HEK293 (cell line): ENCODE results near the gene RHOT1.
A peak's percentile ranks its signal among the peaks of the same experiment; 100 is the strongest.

Experiments
- GLI2 ChIP-seq: fragments of 450-650 bp; formaldehyde crosslinking; IDR thresholded peaks from 2 replicates; pipeline ENCODE4; 2017; ENCODE audit warnings: missing biosample characterization, missing genetic modification characterization, low read depth, borderline replicate concordance
- GLIS2 ChIP-seq: fragments of 450-650 bp; formaldehyde crosslinking; IDR thresholded peaks from 2 replicates; pipeline ENCODE4 v1.5.1; 2016; ENCODE audit warnings: missing biosample characterization, missing genetic modification characterization
- KLF10 ChIP-seq: fragments of 450-650 bp; IDR thresholded peaks from 2 replicates; pipeline ENCODE4 v1.5.1; 2018; ENCODE audit warnings: missing biosample characterization, mild to moderate bottlenecking, missing genetic modification characterization
- MZF1 ChIP-seq: fragments of 450-650 bp; formaldehyde crosslinking; IDR thresholded peaks from 2 replicates; pipeline ENCODE4 v1.5.1; 2017; ENCODE audit warnings: missing biosample characterization, missing genetic modification characterization, borderline replicate concordance
- SETDB1 ChIP-seq: IDR thresholded peaks from one replicate; pipeline ENCODE4 v1.6.1; 2017; ENCODE audit warnings: mild to moderate bottlenecking, low read length, moderate library complexity, mixed read lengths; ENCODE audit not compliant: insufficient read length
- YY2 ChIP-seq: fragments of 450-650 bp; formaldehyde crosslinking; IDR thresholded peaks from 2 replicates; pipeline ENCODE4 v1.5.1; 2016; ENCODE audit warnings: missing biosample characterization, missing genetic modification characterization
- ZIC2 ChIP-seq: fragments of 450-650 bp; formaldehyde crosslinking; IDR thresholded peaks from 2 replicates; pipeline ENCODE4 v1.5.1; 2016; ENCODE audit warnings: missing biosample characterization, missing genetic modification characterization
- ZNF10 ChIP-seq: fragments of 450-650 bp; formaldehyde crosslinking; IDR thresholded peaks from 2 replicates; pipeline ENCODE4 v1.5.1; 2017; ENCODE audit warnings: missing biosample characterization, missing genetic modification characterization
- ZNF155 ChIP-seq: fragments of 450-650 bp; formaldehyde crosslinking; IDR thresholded peaks from 2 replicates; pipeline ENCODE4 v1.5.1; 2016; ENCODE audit warnings: missing biosample characterization, missing genetic modification characterization
- ZNF214 ChIP-seq: fragments of 450-650 bp; formaldehyde crosslinking; IDR thresholded peaks from 2 replicates; pipeline ENCODE4 v1.5.1; 2017; ENCODE audit warnings: missing biosample characterization, mild to moderate bottlenecking, missing genetic modification characterization, borderline replicate concordance
- ZNF266 ChIP-seq: fragments of 450-650 bp; formaldehyde crosslinking; IDR thresholded peaks from 2 replicates; pipeline ENCODE4 v1.5.1; 2016; ENCODE audit warnings: missing biosample characterization, missing genetic modification characterization, low read depth
- ZNF341 ChIP-seq: fragments of 450-650 bp; formaldehyde crosslinking; IDR thresholded peaks from 2 replicates; pipeline ENCODE4; 2016; ENCODE audit warnings: low read depth, missing biosample characterization, missing genetic modification characterization
- ZNF416 ChIP-seq: fragments of 450-650 bp; formaldehyde crosslinking; IDR thresholded peaks from 2 replicates; pipeline ENCODE4 v1.5.1; 2016; ENCODE audit warnings: missing biosample characterization, missing genetic modification characterization
- ZNF544 ChIP-seq: fragments of 450-650 bp; formaldehyde crosslinking; IDR thresholded peaks from 2 replicates; pipeline ENCODE4 v1.5.0; 2017; ENCODE audit warnings: missing biosample characterization, missing genetic modification characterization
- ZNF548 ChIP-seq: fragments of 450-650 bp; formaldehyde crosslinking; IDR thresholded peaks from 2 replicates; pipeline ENCODE4 v1.5.1; 2016; ENCODE audit warnings: missing biosample characterization, missing genetic modification characterization
- ZNF670 ChIP-seq: fragments of 450-650 bp; formaldehyde crosslinking; IDR thresholded peaks from 2 replicates; pipeline ENCODE4 v1.5.1; 2016; ENCODE audit warnings: missing biosample characterization, missing genetic modification characterization, low read depth
- ZNF707 ChIP-seq: fragments of 450-650 bp; formaldehyde crosslinking; IDR thresholded peaks from 2 replicates; pipeline ENCODE4 v1.5.1; 2016; ENCODE audit warnings: missing biosample characterization, missing genetic modification characterization
- ZSCAN23 ChIP-seq: fragments of 450-650 bp; formaldehyde crosslinking; IDR thresholded peaks from 2 replicates; pipeline ENCODE4 v1.5.1; 2016; ENCODE audit warnings: missing biosample characterization, missing genetic modification characterization
- ZXDB ChIP-seq: fragments of 450-650 bp; formaldehyde crosslinking; IDR thresholded peaks from 2 replicates; pipeline ENCODE4 v1.5.1; 2016; ENCODE audit warnings: missing biosample characterization, missing genetic modification characterization
- TF ChIP-seq, protein P1 (sequence below): fragments of 450-650 bp; formaldehyde crosslinking; IDR thresholded peaks from 2 replicates; pipeline ENCODE4 v1.5.1; 2016; ENCODE audit warnings: missing biosample characterization, missing genetic modification characterization
- TF ChIP-seq, protein P2 (sequence below): fragments of 450-650 bp; formaldehyde crosslinking; IDR thresholded peaks from 2 replicates; pipeline ENCODE4 v1.5.1; 2016; ENCODE audit warnings: missing biosample characterization, missing genetic modification characterization, borderline replicate concordance
- TF ChIP-seq, protein P3 (sequence below): fragments of 450-650 bp; formaldehyde crosslinking; IDR thresholded peaks from 2 replicates; pipeline ENCODE4 v1.5.1; 2016; ENCODE audit warnings: missing biosample characterization, missing genetic modification characterization
- TF ChIP-seq, protein P4 (sequence below): fragments of 450-650 bp; formaldehyde crosslinking; IDR thresholded peaks from 2 replicates; pipeline ENCODE4 v1.5.1; 2017; ENCODE audit warnings: missing biosample characterization, missing genetic modification characterization
- TF ChIP-seq, protein P5 (sequence below): fragments of 450-650 bp; formaldehyde crosslinking; IDR thresholded peaks from 2 replicates; pipeline ENCODE4 v1.5.1; 2016; ENCODE audit warnings: missing biosample characterization, missing genetic modification characterization
- TF ChIP-seq, protein P6 (sequence below): fragments of 450-650 bp; formaldehyde crosslinking; IDR thresholded peaks from 2 replicates; pipeline ENCODE4; 2016; ENCODE audit warnings: missing biosample characterization, missing genetic modification characterization

The RHOT1 gene

DNA sequence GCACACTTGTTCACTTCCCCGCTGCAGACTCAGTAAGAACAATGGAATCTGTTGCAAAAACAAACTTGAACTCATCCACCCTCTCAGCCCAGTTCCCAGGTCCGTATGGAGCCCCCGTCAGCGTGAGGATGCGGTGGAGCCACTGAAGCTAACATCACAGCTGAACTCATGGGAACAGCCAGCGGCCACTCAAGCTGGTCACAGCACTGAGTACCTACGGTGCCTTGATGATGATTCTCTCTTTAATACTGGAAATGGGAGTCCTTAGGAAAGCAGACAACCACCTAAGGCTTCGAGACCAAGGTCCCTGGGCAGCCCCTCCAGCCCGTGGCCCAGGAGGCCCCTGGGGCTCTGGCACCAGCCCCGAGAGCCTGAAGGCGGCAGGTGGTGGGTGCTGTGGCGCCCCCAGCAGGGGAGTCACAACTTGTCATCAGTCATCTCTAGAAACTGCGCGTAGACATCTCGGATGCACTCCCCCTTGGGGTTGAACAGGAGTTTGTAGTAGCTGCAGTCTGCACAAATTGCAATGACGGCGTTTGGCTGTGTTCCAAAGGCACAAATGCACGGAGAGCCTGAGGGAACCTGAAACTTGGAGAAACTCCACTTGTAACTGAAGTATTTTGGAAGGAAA is 31.0 kb upstream of the RHOT1 start (continued):
- TF ChIP-seq, protein P1, sequence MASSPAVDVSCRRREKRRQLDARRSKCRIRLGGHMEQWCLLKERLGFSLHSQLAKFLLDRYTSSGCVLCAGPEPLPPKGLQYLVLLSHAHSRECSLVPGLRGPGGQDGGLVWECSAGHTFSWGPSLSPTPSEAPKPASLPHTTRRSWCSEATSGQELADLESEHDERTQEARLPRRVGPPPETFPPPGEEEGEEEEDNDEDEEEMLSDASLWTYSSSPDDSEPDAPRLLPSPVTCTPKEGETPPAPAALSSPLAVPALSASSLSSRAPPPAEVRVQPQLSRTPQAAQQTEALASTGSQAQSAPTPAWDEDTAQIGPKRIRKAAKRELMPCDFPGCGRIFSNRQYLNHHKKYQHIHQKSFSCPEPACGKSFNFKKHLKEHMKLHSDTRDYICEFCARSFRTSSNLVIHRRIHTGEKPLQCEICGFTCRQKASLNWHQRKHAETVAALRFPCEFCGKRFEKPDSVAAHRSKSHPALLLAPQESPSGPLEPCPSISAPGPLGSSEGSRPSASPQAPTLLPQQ (tag by site-specific recombination): no peak
- TF ChIP-seq YY2 (tag by site-specific recombination): no peak
- TF ChIP-seq ZSCAN23 (tag by site-specific recombination): no peak
- TF ChIP-seq ZNF214: no peak
- peak; percentile 83 for TF ChIP-seq ZIC2 (tag by site-specific recombination)
- TF ChIP-seq MZF1: no peak
- TF ChIP-seq ZXDB (tag by site-specific recombination): no peak
- TF ChIP-seq, protein P2, sequence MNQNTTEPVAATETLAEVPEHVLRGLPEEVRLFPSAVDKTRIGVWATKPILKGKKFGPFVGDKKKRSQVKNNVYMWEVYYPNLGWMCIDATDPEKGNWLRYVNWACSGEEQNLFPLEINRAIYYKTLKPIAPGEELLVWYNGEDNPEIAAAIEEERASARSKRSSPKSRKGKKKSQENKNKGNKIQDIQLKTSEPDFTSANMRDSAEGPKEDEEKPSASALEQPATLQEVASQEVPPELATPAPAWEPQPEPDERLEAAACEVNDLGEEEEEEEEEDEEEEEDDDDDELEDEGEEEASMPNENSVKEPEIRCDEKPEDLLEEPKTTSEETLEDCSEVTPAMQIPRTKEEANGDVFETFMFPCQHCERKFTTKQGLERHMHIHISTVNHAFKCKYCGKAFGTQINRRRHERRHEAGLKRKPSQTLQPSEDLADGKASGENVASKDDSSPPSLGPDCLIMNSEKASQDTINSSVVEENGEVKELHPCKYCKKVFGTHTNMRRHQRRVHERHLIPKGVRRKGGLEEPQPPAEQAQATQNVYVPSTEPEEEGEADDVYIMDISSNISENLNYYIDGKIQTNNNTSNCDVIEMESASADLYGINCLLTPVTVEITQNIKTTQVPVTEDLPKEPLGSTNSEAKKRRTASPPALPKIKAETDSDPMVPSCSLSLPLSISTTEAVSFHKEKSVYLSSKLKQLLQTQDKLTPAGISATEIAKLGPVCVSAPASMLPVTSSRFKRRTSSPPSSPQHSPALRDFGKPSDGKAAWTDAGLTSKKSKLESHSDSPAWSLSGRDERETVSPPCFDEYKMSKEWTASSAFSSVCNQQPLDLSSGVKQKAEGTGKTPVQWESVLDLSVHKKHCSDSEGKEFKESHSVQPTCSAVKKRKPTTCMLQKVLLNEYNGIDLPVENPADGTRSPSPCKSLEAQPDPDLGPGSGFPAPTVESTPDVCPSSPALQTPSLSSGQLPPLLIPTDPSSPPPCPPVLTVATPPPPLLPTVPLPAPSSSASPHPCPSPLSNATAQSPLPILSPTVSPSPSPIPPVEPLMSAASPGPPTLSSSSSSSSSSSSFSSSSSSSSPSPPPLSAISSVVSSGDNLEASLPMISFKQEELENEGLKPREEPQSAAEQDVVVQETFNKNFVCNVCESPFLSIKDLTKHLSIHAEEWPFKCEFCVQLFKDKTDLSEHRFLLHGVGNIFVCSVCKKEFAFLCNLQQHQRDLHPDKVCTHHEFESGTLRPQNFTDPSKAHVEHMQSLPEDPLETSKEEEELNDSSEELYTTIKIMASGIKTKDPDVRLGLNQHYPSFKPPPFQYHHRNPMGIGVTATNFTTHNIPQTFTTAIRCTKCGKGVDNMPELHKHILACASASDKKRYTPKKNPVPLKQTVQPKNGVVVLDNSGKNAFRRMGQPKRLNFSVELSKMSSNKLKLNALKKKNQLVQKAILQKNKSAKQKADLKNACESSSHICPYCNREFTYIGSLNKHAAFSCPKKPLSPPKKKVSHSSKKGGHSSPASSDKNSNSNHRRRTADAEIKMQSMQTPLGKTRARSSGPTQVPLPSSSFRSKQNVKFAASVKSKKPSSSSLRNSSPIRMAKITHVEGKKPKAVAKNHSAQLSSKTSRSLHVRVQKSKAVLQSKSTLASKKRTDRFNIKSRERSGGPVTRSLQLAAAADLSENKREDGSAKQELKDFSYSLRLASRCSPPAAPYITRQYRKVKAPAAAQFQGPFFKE: no peak
- TF ChIP-seq, protein P3, sequence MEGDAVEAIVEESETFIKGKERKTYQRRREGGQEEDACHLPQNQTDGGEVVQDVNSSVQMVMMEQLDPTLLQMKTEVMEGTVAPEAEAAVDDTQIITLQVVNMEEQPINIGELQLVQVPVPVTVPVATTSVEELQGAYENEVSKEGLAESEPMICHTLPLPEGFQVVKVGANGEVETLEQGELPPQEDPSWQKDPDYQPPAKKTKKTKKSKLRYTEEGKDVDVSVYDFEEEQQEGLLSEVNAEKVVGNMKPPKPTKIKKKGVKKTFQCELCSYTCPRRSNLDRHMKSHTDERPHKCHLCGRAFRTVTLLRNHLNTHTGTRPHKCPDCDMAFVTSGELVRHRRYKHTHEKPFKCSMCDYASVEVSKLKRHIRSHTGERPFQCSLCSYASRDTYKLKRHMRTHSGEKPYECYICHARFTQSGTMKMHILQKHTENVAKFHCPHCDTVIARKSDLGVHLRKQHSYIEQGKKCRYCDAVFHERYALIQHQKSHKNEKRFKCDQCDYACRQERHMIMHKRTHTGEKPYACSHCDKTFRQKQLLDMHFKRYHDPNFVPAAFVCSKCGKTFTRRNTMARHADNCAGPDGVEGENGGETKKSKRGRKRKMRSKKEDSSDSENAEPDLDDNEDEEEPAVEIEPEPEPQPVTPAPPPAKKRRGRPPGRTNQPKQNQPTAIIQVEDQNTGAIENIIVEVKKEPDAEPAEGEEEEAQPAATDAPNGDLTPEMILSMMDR (tag by site-specific recombination): peak; percentile 85
- no peak for TF ChIP-seq ZNF155 (tag by site-specific recombination)
- peak; percentile 35; the same call in 1 of the 2 replicates for TF ChIP-seq ZNF341
- TF ChIP-seq ZNF266: no peak
- TF ChIP-seq, protein P4, sequence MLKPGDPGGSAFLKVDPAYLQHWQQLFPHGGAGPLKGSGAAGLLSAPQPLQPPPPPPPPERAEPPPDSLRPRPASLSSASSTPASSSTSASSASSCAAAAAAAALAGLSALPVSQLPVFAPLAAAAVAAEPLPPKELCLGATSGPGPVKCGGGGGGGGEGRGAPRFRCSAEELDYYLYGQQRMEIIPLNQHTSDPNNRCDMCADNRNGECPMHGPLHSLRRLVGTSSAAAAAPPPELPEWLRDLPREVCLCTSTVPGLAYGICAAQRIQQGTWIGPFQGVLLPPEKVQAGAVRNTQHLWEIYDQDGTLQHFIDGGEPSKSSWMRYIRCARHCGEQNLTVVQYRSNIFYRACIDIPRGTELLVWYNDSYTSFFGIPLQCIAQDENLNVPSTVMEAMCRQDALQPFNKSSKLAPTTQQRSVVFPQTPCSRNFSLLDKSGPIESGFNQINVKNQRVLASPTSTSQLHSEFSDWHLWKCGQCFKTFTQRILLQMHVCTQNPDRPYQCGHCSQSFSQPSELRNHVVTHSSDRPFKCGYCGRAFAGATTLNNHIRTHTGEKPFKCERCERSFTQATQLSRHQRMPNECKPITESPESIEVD (tag by site-specific recombination): no peak
- TF ChIP-seq GLI2: no peak
- TF ChIP-seq, protein P5, sequence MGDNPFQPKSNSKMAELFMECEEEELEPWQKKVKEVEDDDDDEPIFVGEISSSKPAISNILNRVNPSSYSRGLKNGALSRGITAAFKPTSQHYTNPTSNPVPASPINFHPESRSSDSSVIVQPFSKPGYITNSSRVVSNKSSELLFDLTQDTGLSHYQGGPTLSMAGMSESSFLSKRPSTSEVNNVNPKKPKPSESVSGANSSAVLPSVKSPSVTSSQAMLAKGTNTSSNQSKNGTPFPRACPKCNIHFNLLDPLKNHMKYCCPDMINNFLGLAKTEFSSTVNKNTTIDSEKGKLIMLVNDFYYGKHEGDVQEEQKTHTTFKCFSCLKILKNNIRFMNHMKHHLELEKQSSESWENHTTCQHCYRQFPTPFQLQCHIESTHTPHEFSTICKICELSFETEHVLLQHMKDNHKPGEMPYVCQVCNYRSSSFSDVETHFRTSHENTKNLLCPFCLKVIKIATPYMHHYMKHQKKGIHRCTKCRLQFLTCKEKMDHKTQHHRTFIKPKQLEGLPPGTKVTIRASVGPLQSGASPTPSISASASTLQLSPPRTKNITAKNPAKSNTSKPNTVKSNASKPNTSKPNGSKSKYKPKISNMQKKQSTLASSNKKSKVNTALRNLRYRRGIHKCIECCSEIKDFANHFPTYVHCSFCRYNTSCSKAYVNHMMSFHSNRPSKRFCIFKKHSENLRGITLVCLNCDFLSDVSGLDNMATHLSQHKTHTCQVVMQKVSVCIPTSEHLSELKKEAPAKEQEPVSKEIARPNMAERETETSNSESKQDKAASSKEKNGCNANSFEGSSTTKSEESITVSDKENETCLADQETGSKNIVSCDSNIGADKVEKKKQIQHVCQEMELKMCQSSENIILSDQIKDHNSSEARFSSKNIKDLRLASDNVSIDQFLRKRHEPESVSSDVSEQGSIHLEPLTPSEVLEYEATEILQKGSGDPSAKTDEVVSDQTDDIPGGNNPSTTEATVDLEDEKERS (tag by site-specific recombination): no peak
- TF ChIP-seq ZNF416 (tag by site-specific recombination): no peak
- no peak for TF ChIP-seq ZNF548 (tag by site-specific recombination)
- no peak for TF ChIP-seq ZNF670 (tag by site-specific recombination)
- TF ChIP-seq KLF10 (tag by site-specific recombination): no peak
- no peak for TF ChIP-seq ZNF10 (tag by site-specific recombination)
- TF ChIP-seq SETDB1: no peak
- no peak for TF ChIP-seq ZNF707
- TF ChIP-seq, protein P6, sequence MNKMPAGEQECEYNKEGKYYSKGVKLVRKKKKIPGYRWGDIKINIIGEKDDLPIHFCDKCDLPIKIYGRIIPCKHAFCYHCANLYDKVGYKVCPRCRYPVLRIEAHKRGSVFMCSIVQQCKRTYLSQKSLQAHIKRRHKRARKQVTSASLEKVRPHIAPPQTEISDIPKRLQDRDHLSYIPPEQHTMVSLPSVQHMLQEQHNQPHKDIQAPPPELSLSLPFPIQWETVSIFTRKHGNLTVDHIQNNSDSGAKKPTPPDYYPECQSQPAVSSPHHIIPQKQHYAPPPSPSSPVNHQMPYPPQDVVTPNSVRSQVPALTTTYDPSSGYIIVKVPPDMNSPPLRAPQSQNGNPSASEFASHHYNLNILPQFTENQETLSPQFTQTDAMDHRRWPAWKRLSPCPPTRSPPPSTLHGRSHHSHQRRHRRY (tag by site-specific recombination): no peak
- TF ChIP-seq GLIS2 (tag by site-specific recombination): 0 out of 2 replicates have a peak, but pooled peaks have one; percentile 19
- no peak for TF ChIP-seq ZNF544 (tag by site-specific recombination)
